K562 (cell line): ENCODE results near the gene CHERP. TPM values are rescaled to one million over a fixed set of nuclear protein-coding genes. Genes with fewer than 3 reads are reported as not detected.

ENCODE experiments used
- ATAC-seq: fragments of 200-7000 bp; cut with Tn5 transposase; 3 replicates; pipeline ENCODE4 v1.9.1; 2020; ENCODE audit warnings: moderate library complexity
- BruUV-seq: library from RNA; stranded (reverse); fragments of 400-500 nt; replicated peaks from 2 replicates; lab custom pipeline; 2021; lab: Mats Ljungman, UMichigan
- CTCF ChIA-PET: fragments of 300-600 bp; formaldehyde crosslinking; extraction: SDS; loops from one replicate; lab custom pipeline; 2021; ENCODE audit warnings: low intra/inter-chr PET ratio; lab: Yijun Ruan, JAX
- POLR2A ChIA-PET: fragments of 300-600, 350-650 bp; sonication (Branson Sonifier 250); formaldehyde crosslinking; extraction: SDS; loops from one replicate; lab custom pipeline; 2021; ENCODE audit warnings: antibody characterized with exemption, inconsistent platforms; lab: Yijun Ruan, JAX
- DNase-seq, 4 experiments: peaks; one replicate each; pipeline versions ENCODE4 v3.0.0 to v3.0.0-alpha.2; 2011 to 2018; ENCODE audit warnings: low spot score in 3 of 4, mixed read lengths in 3 of 4; ENCODE audit errors: extremely low read depth in 1 of 4
- FAIRE-seq: peaks from 2 replicates; lab custom pipeline; 2011; peaks lifted over from hg19 to GRCh38; lab: Jason Lieb, UNC
- H2AFZ ChIP-seq: 2 replicates; pipeline ENCODE4 v1.6.0; 2011; ENCODE audit warnings: low read depth, low read length, control low read depth, inconsistent platforms
- H3K27ac ChIP-seq: fragments of 200-600 bp; 3 replicates; pipeline ENCODE4 v1.8.0; 2011; ENCODE audit warnings: low read depth, mild to moderate bottlenecking, control low read depth, inconsistent platforms, low read length, moderate library complexity, mixed read lengths; ENCODE audit errors: extremely low read depth
- H3K27me3 ChIP-seq, 2 experiments: fragments of 300-600 bp in 1 of 2; 2 replicates in 1 of 2; 3 replicates in 1 of 2; pipeline versions ENCODE4 v1.6.0 to v1.8.0; 2011; ENCODE audit warnings: inconsistent platforms in 2 of 2, low read length in 2 of 2, mild to moderate bottlenecking in 1 of 2, mixed read lengths in 1 of 2, moderate library complexity in 1 of 2; ENCODE audit not compliant: control insufficient read depth in 2 of 2, insufficient read depth in 2 of 2
- H3K36me3 ChIP-seq: fragments of 300-600 bp; 3 replicates; pipeline ENCODE4 v1.8.0; 2011; ENCODE audit warnings: mild to moderate bottlenecking, low read length, inconsistent platforms; ENCODE audit not compliant: control insufficient read depth, insufficient read depth
- H3K4me1 ChIP-seq, 2 experiments: fragments of 200-600 bp in 1 of 2; replicated peaks in 1 of 2; 2 replicates in 1 of 2; 3 replicates in 1 of 2; pipeline versions ENCODE4 v1.5.1 to v1.8.0; 2011; ENCODE audit warnings: inconsistent platforms in 2 of 2, low read length in 2 of 2, mild to moderate bottlenecking in 1 of 2, mixed read lengths in 1 of 2, moderate library complexity in 1 of 2; ENCODE audit not compliant: control insufficient read depth in 2 of 2, insufficient read depth in 2 of 2
- H3K4me2 ChIP-seq: 2 replicates; pipeline ENCODE4 v1.6.1; 2011; ENCODE audit warnings: low read length, control low read depth, inconsistent platforms, mixed read lengths; ENCODE audit not compliant: insufficient read depth
- H3K4me3 ChIP-seq: fragments of 200-600 bp; sonication (generic), shearing (Covaris generic); 2 replicates; pipeline ENCODE4 v1.5.1; 2016; ENCODE audit warnings: control low read depth, inconsistent platforms
- H3K79me2 ChIP-seq: fragments of 200-600 bp; 3 replicates; pipeline ENCODE4 v1.8.0; 2011; ENCODE audit warnings: low read length, inconsistent platforms; ENCODE audit not compliant: control insufficient read depth, insufficient read depth
- H3K9ac ChIP-seq, 2 experiments: 2 replicates each; pipeline versions ENCODE4 v1.6.0 to v1.6.1; 2011; ENCODE audit warnings: low read depth in 2 of 2, low read length in 2 of 2, control low read depth in 1 of 2, inconsistent platforms in 1 of 2, mild to moderate bottlenecking in 1 of 2, mixed read lengths in 1 of 2; ENCODE audit not compliant: insufficient read depth in 1 of 2
- H3K9me1 ChIP-seq: one replicate; pipeline ENCODE4 v1.6.0; 2011; ENCODE audit warnings: inconsistent platforms, mild to moderate bottlenecking, low read length, moderate library complexity; ENCODE audit not compliant: control insufficient read depth, insufficient read depth
- H3K9me3 ChIP-seq: replicated peaks from 2 replicates; pipeline ENCODE4 v1.5.1; 2011; ENCODE audit warnings: low read depth, low read length, inconsistent platforms; ENCODE audit not compliant: control insufficient read depth, insufficient read depth
- H4K20me1 ChIP-seq: replicated peaks from 2 replicates; pipeline ENCODE4 v1.6.1; 2011; ENCODE audit warnings: low read length, inconsistent platforms, mixed read lengths; ENCODE audit not compliant: control insufficient read depth, insufficient read depth
- CEBPB ChIP-seq: fragments of 450-650 bp; IDR thresholded peaks from 2 replicates; pipeline ENCODE4 v1.6.1; 2016; ENCODE audit warnings: missing genetic modification characterization, missing compliant biosample characterization
- ELF1 ChIP-seq: fragments of 200-800 bp; sonication (Bioruptor generic); IDR thresholded peaks from 2 replicates; pipeline ENCODE4 v1.6.1; 2016; ENCODE audit warnings: missing genetic modification characterization, missing compliant biosample characterization
- ERF ChIP-seq: fragments of 450-650 bp; formaldehyde crosslinking; IDR thresholded peaks from 2 replicates; pipeline ENCODE4 v1.4.0; 2020; ENCODE audit warnings: mild to moderate bottlenecking, mixed read lengths
- HNRNPK ChIP-seq: fragments of 200-400 bp; formaldehyde crosslinking; IDR thresholded peaks from one replicate; pipeline ENCODE4 v1.6.1; 2018; ENCODE audit warnings: mild to moderate bottlenecking, low read depth, low read length; ENCODE audit not compliant: poor library complexity, severe bottlenecking
- KDM2B ChIP-seq: fragments of 250-450 bp; sonication (Bioruptor Pico); IDR thresholded peaks from 2 replicates; pipeline ENCODE4 v1.8.0; 2021; ENCODE audit warnings: mild to moderate bottlenecking, moderate library complexity
- MTF1 ChIP-seq: fragments of 250-450 bp; sonication (Bioruptor Pico); IDR thresholded peaks from 2 replicates; pipeline ENCODE4 v1.9.0; 2021; ENCODE audit warnings: moderate library complexity, mild to moderate bottlenecking, inconsistent platforms, borderline replicate concordance
- NFE2L1 ChIP-seq: fragments of 450-650 bp; IDR thresholded peaks from 2 replicates; pipeline ENCODE4 v1.6.1; 2016; ENCODE audit warnings: missing genetic modification characterization, low read depth, mild to moderate bottlenecking, missing compliant biosample characterization, moderate library complexity, borderline replicate concordance
- PML ChIP-seq: IDR thresholded peaks from 2 replicates; pipeline ENCODE4 v1.6.1; 2012; ENCODE audit warnings: low read length, inconsistent platforms
- RREB1 ChIP-seq: fragments of 250-450 bp; sonication (Bioruptor Pico); IDR thresholded peaks from 2 replicates; pipeline ENCODE4 v1.4.0; 2020
- SFPQ ChIP-seq: fragments of 200-400 bp; formaldehyde crosslinking; IDR thresholded peaks from 2 replicates; pipeline ENCODE4 v1.6.1; 2017; ENCODE audit warnings: mild to moderate bottlenecking, low read depth, low read length, moderate library complexity
- SMARCB1 ChIP-seq: IDR thresholded peaks from 2 replicates; pipeline ENCODE4 v1.6.1; 2011; ENCODE audit warnings: improper control_type of control experiment, low read depth; ENCODE audit not compliant: insufficient read length
- SOX6 ChIP-seq: fragments of 450-650 bp; IDR thresholded peaks from 2 replicates; pipeline ENCODE4 v1.6.1; 2014; ENCODE audit warnings: mild to moderate bottlenecking
- ZFP30 ChIP-seq: fragments of 250-450 bp; sonication (Bioruptor Pico); IDR thresholded peaks from 2 replicates; pipeline ENCODE4 v1.8.0; 2022; ENCODE audit warnings: moderate library complexity, mild to moderate bottlenecking, inconsistent platforms, borderline replicate concordance
- ZNF589 ChIP-seq: fragments of 200-800 bp; sonication (Bioruptor generic); IDR thresholded peaks from 2 replicates; pipeline ENCODE4 v1.6.1; 2016; ENCODE audit warnings: low read depth, missing genetic modification characterization, missing compliant biosample characterization
- WGBS: fragments of 100-300 bp; shearing (Covaris generic); methylation state at CpG from one replicate; pipeline ENCODE4 v1.1.6; 2016; ENCODE audit warnings: low coverage, mixed read lengths; ENCODE audit not compliant: insufficient coverage; ENCODE audit errors: missing lambda C conversion rate; 5-methylcytosine and 5-hydroxymethylcytosine counted together
- in situ Hi-C: fragments of 300-500 bp; cut with MboI; formaldehyde crosslinking; loops from 4 replicates; pipeline ENCODE4 v1.15.0; 2018; ENCODE audit warnings: inconsistent platforms, mixed read lengths
- intact Hi-C: fragments of 100-400 bp; cut with micrococcal nuclease; formaldehyde crosslinking; loops from 2 replicates; pipeline ENCODE4 v1.14.2; 2022
- polyA plus RNA-seq, 8 experiments: library from polyadenylated mRNA; depleted of rRNA in 4 of 8; stranded (reverse) in 5 of 8; unstranded in 3 of 8; fragments of >200 nt; fragmentation: Nextera tagmentation in 2 of 8; fragmentation: Illumina TruSeq in 1 of 8; extraction: Ambion mirVana in 2 of 8; extraction: Trizol in 1 of 8; gene quantifications; 2 replicates each; pipeline versions ENCODE4 v1.2.1 to v1.2.3, GENCODE V29; 2011 to 2014; ENCODE audit warnings: inconsistent platforms in 1 of 8, missing spikeins in 1 of 8
- total RNA-seq, 7 experiments: library from RNA; depleted of rRNA in 6 of 7; stranded (reverse); fragments of >200 nt in 6 of 7; fragmentation: Illumina TruSeq in 2 of 7; extraction: Trizol in 2 of 7; gene quantifications; 2 replicates each; pipeline versions ENCODE4 v1.2.1 to v1.2.3, GENCODE V29; 2011 to 2021; ENCODE audit warnings: low replicate concordance in 1 of 7

CHERP gene
- total and polyA plus RNA-seq, 9 of the 15 experiments (the other 6 are each of a cell fraction or from before 2014, with no cell fraction given) = 0.60 to 85.1 (median 7.8) TPM

- H3K79me2 ChIP-seq = peaks cover 21% of the 10 kb centered on the region; the same call in 2 of the 3 replicates
- peak overlapping the region; percentile 49 to 78; a peak in 2 of 4 replicates for H3K9ac ChIP-seq
- in situ Hi-C loops = no loop called here
- POLR2A ChIA-PET = interaction anchor here (1.3 to 1.6 kb wide), 2 partner anchors 10 to 13 kb away, joined by 3 to 4 read pairs; no protein-coding TSS in a partner anchor
- H3K4me3 ChIP-seq = peak overlapping the region; percentile 58
- FAIRE-seq (peak; percentile 26), ATAC-seq (no peak), DNase-seq (peak in 1 of 4 experiments; percentile 47)
- BruUV-seq = no TSS peak
- H3K9me1 ChIP-seq = no peaks in the 10 kb centered on the region
- CTCF ChIA-PET = no interaction called here
- H3K36me3 ChIP-seq = peaks cover 8% of the 10 kb centered on the region; the same call in 1 of the 3 replicates
- H3K4me2 ChIP-seq = peak overlapping the region; percentile 84
- 6% methylated on average over 10 of the region's 12 CpGs for WGBS
- no peaks in the 10 kb centered on the region for H3K27me3 ChIP-seq
- intact Hi-C loops = loop anchor here (5.0 kb wide), 1 partner anchor 50 kb away; no protein-coding TSS in a partner anchor
- peak overlapping the region; percentile 45; the same call in 1 of the 3 replicates for H3K27ac ChIP-seq
- peak overlapping the region; percentile 96 for H2AFZ ChIP-seq
- peaks cover 8 to 25% of the 10 kb centered on the region in 2 experiments; a peak in 4 of 5 replicates for H3K4me1 ChIP-seq
- no peaks in the 10 kb centered on the region for H4K20me1 ChIP-seq
- H3K9me3 ChIP-seq = no peaks in the 10 kb centered on the region
- TF ChIP-seq ZNF589 (CRISPR knock-in tag) (no peak), MTF1 (CRISPR knock-in tag) (no peak), CEBPB (tag) (no peak), ELF1 (tag) (no peak), KDM2B (no peak), SMARCB1 (no peak), PML (no peak), ZFP30 (CRISPR knock-in tag) (no peak), RREB1 (CRISPR knock-in tag) (no peak), HNRNPK (no peak), SOX6 (no peak), NFE2L1 (tag) (no peak), SFPQ (no peak), ERF (CRISPR knock-in tag) (no peak)
These were observed 45.2 kb downstream of the CHERP start for GRCh38 chr19:16497042-16497441.
